Breast epithelium (tissue), 4 donors: ENCODE results near the gene ELAC2. TPM values are rescaled to one million over a fixed set of nuclear protein-coding genes. Genes with fewer than 3 reads are reported as not detected.

Experiments
- DNase-seq, 2 donors: peaks; one replicate each; pipeline ENCODE4 v3.0.0-alpha.2; 2019; ENCODE audit warnings: low spot score in 2 of 2
- H3K27ac ChIP-seq, 2 donors: fragments of 200-600 bp; sonication (generic) in 1 of 2; one replicate each; pipeline ENCODE4 v1.5.1; 2016 to 2019; ENCODE audit warnings: mild to moderate bottlenecking in 1 of 2
- H3K27me3 ChIP-seq, 2 donors: fragments of 200-600 bp; sonication (generic) in 1 of 2; one replicate each; pipeline versions ENCODE4 v1.5.1 to v1.6.0; 2017 to 2019; ENCODE audit warnings: control low read depth in 1 of 2, mild to moderate bottlenecking in 1 of 2
- H3K36me3 ChIP-seq: fragments of 200-600 bp; one replicate; pipeline ENCODE4 v1.5.1; 2019
- H3K4me1 ChIP-seq, 2 donors: fragments of 200-600 bp; sonication (generic); one replicate each; pipeline ENCODE4 v1.5.1; 2016 to 2019; ENCODE audit warnings: control low read depth in 1 of 2
- H3K4me3 ChIP-seq, 3 donors: fragments of 200-600 bp; sonication (generic); 1 replicate in 2 of 3; 2 replicates in 1 of 3; pipeline ENCODE4 v1.5.1; 2016 to 2019; ENCODE audit warnings: mild to moderate bottlenecking in 3 of 3, moderate library complexity in 2 of 3
- H3K9me3 ChIP-seq, 2 donors: fragments of 200-600 bp; sonication (generic) in 1 of 2; one replicate each; pipeline ENCODE4 v1.5.1; 2016 to 2019; ENCODE audit warnings: control low read depth in 1 of 2
- POLR2A ChIP-seq: fragments of 450-650 bp; IDR thresholded peaks from one replicate; pipeline ENCODE4 v1.6.1; 2016; ENCODE audit warnings: antibody characterized with exemption, mild to moderate bottlenecking, moderate library complexity
- POLR2AphosphoS5 ChIP-seq, 3 donors: sonication (generic); formaldehyde crosslinking; IDR thresholded peaks; one replicate each; pipeline ENCODE4 v1.6.1; 2017; ENCODE audit warnings: antibody characterized with exemption in 3 of 3
- intact Hi-C: fragments of 100-400 bp; cut with DNase I; formaldehyde crosslinking; loops from one replicate; pipeline ENCODE4 v1.15.1; 2023; ENCODE audit warnings: low total_unique reads
- total RNA-seq, 3 donors: library from RNA; depleted of rRNA; stranded (reverse); fragments of >200 nt; gene quantifications; one replicate each; pipeline ENCODE4 v1.1.0, GENCODE V29; 2016
- TF ChIP-seq, protein P1 (sequence below), 3 donors: fragments of 450-650 bp; IDR thresholded peaks; one replicate each; pipeline ENCODE4 v1.5.1; 2016 to 2017; ENCODE audit warnings: antibody characterized with exemption in 3 of 3, mild to moderate bottlenecking in 3 of 3, moderate library complexity in 3 of 3

Gene ELAC2
- total RNA-seq, 3 donors from 2014 or later, result 67.2 to 83.0 (median 76.4) TPM

DNA sequence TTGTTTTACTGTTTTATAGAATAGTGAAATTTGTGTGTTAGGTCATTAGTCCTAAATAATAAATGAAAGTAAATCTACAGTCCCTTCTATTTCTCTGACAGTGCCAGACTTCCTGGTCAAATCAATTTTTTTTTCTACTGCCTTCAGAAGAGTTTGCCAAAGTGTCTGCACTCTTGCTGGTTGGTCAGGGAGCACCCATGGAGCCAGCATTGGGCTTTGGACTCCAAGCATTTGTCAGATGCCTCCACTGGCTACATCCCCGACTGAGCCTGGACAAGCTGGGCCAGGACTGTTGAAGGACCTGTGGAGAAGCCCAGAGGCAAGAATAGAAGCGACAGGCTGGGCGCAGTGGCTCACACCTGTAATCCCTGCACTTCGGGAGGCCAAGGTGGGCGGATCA is 53.7 kb downstream of the ELAC2 start:
- no peaks in the 10 kb centered on the region for H3K9me3 ChIP-seq
- H3K27ac ChIP-seq, result no peak overlapping the region
- intact Hi-C loops, result no loop called here
- no peaks in the 10 kb centered on the region for H3K4me1 ChIP-seq
- DNase-seq, result no peak
- no peaks in the 10 kb centered on the region for H3K36me3 ChIP-seq
- no peaks in the 10 kb centered on the region for H3K27me3 ChIP-seq
- no peak overlapping the region for H3K4me3 ChIP-seq
- TF ChIP-seq POLR2A (no peak), POLR2AphosphoS5 (IDR thresholded peaks at IDR 0.05) (no peak)
- TF ChIP-seq, protein P1, sequence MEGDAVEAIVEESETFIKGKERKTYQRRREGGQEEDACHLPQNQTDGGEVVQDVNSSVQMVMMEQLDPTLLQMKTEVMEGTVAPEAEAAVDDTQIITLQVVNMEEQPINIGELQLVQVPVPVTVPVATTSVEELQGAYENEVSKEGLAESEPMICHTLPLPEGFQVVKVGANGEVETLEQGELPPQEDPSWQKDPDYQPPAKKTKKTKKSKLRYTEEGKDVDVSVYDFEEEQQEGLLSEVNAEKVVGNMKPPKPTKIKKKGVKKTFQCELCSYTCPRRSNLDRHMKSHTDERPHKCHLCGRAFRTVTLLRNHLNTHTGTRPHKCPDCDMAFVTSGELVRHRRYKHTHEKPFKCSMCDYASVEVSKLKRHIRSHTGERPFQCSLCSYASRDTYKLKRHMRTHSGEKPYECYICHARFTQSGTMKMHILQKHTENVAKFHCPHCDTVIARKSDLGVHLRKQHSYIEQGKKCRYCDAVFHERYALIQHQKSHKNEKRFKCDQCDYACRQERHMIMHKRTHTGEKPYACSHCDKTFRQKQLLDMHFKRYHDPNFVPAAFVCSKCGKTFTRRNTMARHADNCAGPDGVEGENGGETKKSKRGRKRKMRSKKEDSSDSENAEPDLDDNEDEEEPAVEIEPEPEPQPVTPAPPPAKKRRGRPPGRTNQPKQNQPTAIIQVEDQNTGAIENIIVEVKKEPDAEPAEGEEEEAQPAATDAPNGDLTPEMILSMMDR (IDR thresholded peaks at IDR 0.05), result no peak

DNA sequence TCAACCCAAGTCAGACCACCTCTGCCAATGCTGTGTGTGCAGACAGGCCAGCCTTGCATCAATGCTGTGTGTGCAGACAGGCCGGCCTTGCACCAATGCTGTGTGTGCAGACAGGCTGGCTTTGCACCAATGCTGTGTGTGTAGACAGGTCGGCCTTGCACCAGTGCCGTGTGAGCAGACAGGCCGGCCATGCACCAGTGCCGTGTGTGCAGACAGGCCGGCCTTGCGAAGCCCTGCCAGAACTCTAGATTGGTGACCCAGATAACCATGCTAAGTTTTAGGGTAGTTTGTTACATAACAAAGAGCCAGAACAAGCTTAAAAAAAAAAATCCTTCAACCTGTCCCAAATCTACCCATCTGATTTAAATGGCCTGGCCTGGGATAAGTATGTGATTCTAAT is 54.3 kb downstream of the ELAC2 start:
- Histone ChIP-seq H3K27me3 (no peaks in the 10 kb centered on the region), H3K9me3 (no peaks in the 10 kb centered on the region), H3K27ac (no peak overlapping the region), H3K36me3 (no peaks in the 10 kb centered on the region), H3K4me3 (no peak overlapping the region), H3K4me1 (no peaks in the 10 kb centered on the region)
- DNase-seq, result no peak
- intact Hi-C loops, result no loop called here
- TF ChIP-seq POLR2AphosphoS5 (IDR thresholded peaks at IDR 0.05) (no peak), POLR2A (no peak)
- TF ChIP-seq, protein P1 (IDR thresholded peaks at IDR 0.05), result no peak

DNA sequence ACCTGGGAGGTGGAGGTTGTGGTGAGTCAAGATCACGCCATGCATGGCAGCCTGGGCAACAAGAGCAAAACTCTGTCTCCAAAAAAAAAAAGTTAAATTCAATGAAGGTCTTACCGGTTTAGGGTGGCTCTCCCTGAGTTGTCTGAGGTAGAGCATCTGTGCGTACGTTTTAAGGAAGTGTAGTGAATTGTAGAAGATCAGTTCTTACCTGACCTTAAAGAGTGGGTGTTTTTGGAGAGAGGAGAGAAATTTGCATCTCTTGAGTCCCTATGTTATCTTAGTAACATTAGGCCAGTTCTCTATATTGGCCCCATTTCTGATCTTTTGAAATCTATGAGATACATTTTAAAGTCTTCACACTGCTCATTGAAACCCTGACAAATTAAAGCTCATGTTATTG is 56.2 kb downstream of the ELAC2 start:
- intact Hi-C loops, result no loop called here

DNA sequence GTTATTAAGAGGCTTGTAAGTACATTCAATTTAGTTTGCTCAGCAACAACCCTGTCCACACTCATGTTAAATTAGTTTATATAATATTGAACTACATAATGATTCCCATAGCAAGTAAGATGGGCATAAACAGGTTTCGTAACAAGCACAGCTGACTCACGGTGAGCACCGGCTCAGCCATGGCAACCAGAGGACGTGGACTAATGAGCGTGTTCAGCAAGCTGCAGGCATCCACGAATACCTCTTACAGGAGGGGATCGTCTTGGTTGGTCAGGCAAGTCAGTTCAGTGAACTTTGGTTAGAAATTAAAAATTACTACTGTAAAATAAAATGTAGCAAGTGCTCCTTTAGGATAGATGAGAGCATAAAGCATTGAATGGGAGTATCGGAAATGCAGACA is 58.4 kb downstream of the ELAC2 start:
- Histone ChIP-seq H3K36me3 (no peaks in the 10 kb centered on the region), H3K4me1 (no peaks in the 10 kb centered on the region), H3K27ac (no peak overlapping the region), H3K27me3 (no peaks in the 10 kb centered on the region), H3K9me3 (peaks cover 0 to 14% of the 10 kb centered on the region in 2 donors), H3K4me3 (no peak overlapping the region)
- intact Hi-C loops, result no loop called here
- TF ChIP-seq, protein P1 (IDR thresholded peaks at IDR 0.05), result no peak
- TF ChIP-seq POLR2AphosphoS5 (IDR thresholded peaks at IDR 0.05) (no peak), POLR2A (no peak)
- DNase-seq, result no peak

More for the DNA sequence above, 56.2 kb downstream of the ELAC2 start:
- TF ChIP-seq POLR2A (no peak), POLR2AphosphoS5 (IDR thresholded peaks at IDR 0.05) (no peak)
- TF ChIP-seq, protein P1 (IDR thresholded peaks at IDR 0.05), result no peak
- Histone ChIP-seq H3K27ac (no peak overlapping the region), H3K36me3 (no peaks in the 10 kb centered on the region), H3K4me1 (no peaks in the 10 kb centered on the region), H3K27me3 (no peaks in the 10 kb centered on the region), H3K4me3 (no peak overlapping the region), H3K9me3 (peaks cover 0 to 6% of the 10 kb centered on the region in 2 donors)
- no peak for DNase-seq

DNA sequence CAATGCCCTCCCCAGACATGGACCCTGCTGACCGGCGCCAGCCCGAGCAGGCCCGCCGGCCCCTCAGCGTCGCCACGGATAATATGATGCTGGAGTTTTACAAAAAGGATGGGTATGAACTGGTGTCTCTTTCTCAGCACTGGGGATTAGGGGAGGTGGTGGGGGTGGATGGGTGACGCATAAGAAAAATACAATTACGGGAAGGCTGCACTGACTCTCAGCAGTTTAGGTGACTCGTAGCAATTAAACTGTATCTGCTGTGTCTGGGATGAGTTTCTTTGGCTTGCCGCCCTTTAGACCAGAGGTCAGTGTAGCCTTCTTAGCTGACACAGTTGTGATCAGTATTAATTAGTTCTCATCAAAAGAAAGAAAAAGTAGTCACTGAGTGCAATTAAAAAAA is 59.0 kb downstream of the ELAC2 start:
- Histone ChIP-seq H3K9me3 (peaks cover 0 to 14% of the 10 kb centered on the region in 2 donors), H3K27me3 (no peaks in the 10 kb centered on the region), H3K36me3 (no peaks in the 10 kb centered on the region), H3K4me3 (no peak overlapping the region), H3K27ac (no peak overlapping the region), H3K4me1 (no peaks in the 10 kb centered on the region)
- no peak for DNase-seq
- intact Hi-C loops, result no loop called here
- no peak for TF ChIP-seq POLR2A
- TF ChIP-seq, protein P1 (IDR thresholded peaks at IDR 0.05), result no peak
